HFFc6 (cell line): ENCODE data around the gene ARHGAP32. TPM values are rescaled to one million over a fixed set of nuclear protein-coding genes. Genes with fewer than 3 reads are reported as not detected.

Experiments
- DNase-seq: peaks from one replicate; pipeline ENCODE4 v3.0.0-alpha.2; 2018
- H3K27ac Mint-ChIP-seq: 2 replicates; pipeline ENCODE4 v1.8.0; 2020; ENCODE audit warnings: mild to moderate bottlenecking, mixed read lengths
- H3K27me3 Mint-ChIP-seq: 2 replicates; pipeline ENCODE4 v1.8.0; 2021; ENCODE audit warnings: mild to moderate bottlenecking, moderate library complexity, mixed read lengths; ENCODE audit not compliant: insufficient read depth
- H3K36me3 Mint-ChIP-seq: 2 replicates; pipeline ENCODE4 v1.8.0; 2021; ENCODE audit warnings: low read depth, mixed read lengths
- H3K4me1 Mint-ChIP-seq: 2 replicates; pipeline ENCODE4 v1.8.0; 2020; ENCODE audit warnings: low read depth, mixed read lengths
- H3K4me3 Mint-ChIP-seq: 2 replicates; pipeline ENCODE4 v1.8.0; 2020; ENCODE audit warnings: mild to moderate bottlenecking, moderate library complexity, mixed read lengths
- H3K9me3 Mint-ChIP-seq: 2 replicates; pipeline ENCODE4 v1.8.0; 2020; ENCODE audit warnings: mild to moderate bottlenecking, mixed read lengths
- total RNA-seq, 6 experiments: library from RNA; stranded (reverse); fragmentation: NEBNext Ultra II Directional; extraction: Animal tissue kit (Norgen Biotek cat#: 25700); gene quantifications; 2 replicates in 1 of 6; 3 replicates in 5 of 6; pipeline ENCODE4 v1.2.3, GENCODE V29; 2021
- TF ChIP-seq, protein P1 (sequence below): fragments of 200-600 bp; sonication (generic); IDR thresholded peaks from 2 replicates; pipeline ENCODE4 v1.5.0; 2021; ENCODE audit warnings: antibody characterized with exemption, mild to moderate bottlenecking

The ARHGAP32 gene
- total RNA-seq, 6 experiments from 2014 or later: 7.6 to 8.7 (median 8.0) TPM

DNA sequence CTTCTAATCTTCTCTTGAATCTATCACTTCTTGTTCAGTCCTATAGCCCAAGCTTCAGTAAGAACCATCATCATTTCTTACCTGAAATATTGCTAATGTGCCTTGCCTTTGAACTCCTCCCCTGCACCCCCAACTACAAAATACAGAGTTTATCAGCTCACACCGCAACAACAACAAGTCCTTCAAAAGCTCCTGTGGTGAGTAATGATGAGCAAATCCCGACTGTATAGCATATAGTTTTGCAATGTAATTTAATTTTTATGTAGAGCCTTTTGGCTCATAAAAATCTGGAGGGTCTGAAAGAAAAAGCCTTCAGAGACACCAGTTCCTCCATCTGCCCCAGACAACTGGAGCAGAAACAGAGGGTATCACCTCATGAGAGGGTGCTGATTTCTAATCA, 124.7 kb downstream of the ARHGAP32 start:
- no peaks in the 10 kb centered on the region for H3K9me3 Mint-ChIP-seq
- H3K4me1 Mint-ChIP-seq: peaks cover 8% of the 10 kb centered on the region; the same call in 1 of the 2 replicates
- H3K4me3 Mint-ChIP-seq: no peak overlapping the region
- no peak for DNase-seq
- TF ChIP-seq, protein P1, sequence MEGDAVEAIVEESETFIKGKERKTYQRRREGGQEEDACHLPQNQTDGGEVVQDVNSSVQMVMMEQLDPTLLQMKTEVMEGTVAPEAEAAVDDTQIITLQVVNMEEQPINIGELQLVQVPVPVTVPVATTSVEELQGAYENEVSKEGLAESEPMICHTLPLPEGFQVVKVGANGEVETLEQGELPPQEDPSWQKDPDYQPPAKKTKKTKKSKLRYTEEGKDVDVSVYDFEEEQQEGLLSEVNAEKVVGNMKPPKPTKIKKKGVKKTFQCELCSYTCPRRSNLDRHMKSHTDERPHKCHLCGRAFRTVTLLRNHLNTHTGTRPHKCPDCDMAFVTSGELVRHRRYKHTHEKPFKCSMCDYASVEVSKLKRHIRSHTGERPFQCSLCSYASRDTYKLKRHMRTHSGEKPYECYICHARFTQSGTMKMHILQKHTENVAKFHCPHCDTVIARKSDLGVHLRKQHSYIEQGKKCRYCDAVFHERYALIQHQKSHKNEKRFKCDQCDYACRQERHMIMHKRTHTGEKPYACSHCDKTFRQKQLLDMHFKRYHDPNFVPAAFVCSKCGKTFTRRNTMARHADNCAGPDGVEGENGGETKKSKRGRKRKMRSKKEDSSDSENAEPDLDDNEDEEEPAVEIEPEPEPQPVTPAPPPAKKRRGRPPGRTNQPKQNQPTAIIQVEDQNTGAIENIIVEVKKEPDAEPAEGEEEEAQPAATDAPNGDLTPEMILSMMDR: no peak
- peaks cover 25% of the 10 kb centered on the region for H3K36me3 Mint-ChIP-seq
- no peaks in the 10 kb centered on the region for H3K27me3 Mint-ChIP-seq
- H3K27ac Mint-ChIP-seq: no peak overlapping the region

DNA sequence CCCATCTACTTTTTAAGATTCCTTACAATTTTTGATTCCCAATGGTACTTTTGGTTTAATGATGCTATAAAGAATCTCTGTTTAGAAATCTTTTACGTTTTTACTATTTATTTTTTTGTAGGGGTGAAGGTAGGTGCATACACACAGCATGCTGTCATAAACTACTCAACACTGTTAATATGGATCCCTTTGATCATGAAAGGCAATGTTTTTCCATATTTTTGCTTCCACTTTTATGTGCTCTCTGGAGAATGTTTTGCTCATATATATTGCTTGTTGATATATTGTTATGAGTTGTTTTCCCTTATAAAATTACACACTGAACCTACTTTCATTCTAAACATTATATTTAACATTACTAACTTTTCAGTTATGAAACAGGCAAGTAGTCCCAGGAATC, 125.9 kb downstream of the ARHGAP32 start:
- DNase-seq: no peak
- TF ChIP-seq, protein P1: no peak
- H3K4me1 Mint-ChIP-seq: peaks cover 20% of the 10 kb centered on the region
- H3K4me3 Mint-ChIP-seq: no peak overlapping the region
- H3K9me3 Mint-ChIP-seq: no peaks in the 10 kb centered on the region
- H3K27me3 Mint-ChIP-seq: no peaks in the 10 kb centered on the region
- H3K36me3 Mint-ChIP-seq: peaks cover 25% of the 10 kb centered on the region
- H3K27ac Mint-ChIP-seq: no peak overlapping the region

DNA sequence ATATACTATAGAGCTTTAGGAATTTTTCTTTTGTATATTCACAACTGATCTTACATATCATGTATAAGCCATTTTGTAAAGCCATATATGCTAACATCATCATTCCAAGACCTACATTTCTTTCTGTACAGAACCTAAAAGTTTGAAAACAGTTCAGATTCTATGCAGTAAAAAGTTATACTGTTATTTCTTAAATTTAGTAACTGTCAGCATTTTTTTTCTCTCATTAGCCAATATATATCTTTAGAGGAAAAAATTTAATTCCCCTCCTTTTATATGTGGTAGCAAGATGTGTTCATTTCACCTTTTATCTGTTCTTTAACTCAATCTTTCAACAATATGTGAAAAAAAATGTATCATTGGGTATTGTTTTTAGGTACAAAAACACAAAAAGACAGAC, 129.0 kb downstream of the ARHGAP32 start:
- peaks cover 30% of the 10 kb centered on the region for H3K4me1 Mint-ChIP-seq
- no peaks in the 10 kb centered on the region for H3K27me3 Mint-ChIP-seq
- peaks cover 25% of the 10 kb centered on the region for H3K36me3 Mint-ChIP-seq

DNA sequence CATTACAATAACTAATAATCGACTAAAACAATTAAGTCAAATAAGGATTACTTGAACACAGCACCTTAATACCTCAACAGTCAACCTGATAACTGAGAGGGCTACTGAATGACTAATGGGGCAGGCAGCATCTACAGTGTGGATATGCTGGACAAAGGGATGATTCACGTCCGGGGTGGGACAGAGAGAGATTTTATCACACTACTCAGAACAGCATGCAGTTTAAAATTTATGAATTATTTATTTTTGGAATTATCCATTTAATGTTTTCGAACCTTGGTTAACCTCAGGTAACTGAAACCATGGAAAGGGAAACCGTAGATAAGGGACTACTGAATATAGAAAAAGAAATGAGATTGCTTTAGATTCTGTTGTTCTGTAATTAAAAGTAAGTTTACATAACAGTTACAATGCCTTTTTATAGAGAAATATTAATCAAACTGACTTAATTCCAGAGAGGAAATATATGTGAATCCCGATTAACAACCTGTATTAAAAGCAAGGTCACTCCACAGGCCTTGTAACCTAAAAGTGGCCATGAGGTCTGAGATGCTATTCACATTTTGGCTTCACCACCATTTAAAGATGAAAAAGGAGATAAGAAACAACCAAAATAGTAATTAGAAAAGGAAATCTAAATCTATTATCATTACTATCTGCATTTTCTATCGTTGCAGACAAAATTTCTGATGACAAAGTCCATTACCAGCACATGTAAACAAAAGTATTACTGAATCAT, 130.5 kb downstream of the ARHGAP32 start:
- Mint-ChIP-seq H3K27ac (peak overlapping the region; percentile 68), H3K4me1 (peaks cover 22% of the 10 kb centered on the region), H3K4me3 (peak overlapping the region; percentile 57), H3K9me3 (no peaks in the 10 kb centered on the region), H3K36me3 (peaks cover 25% of the 10 kb centered on the region), H3K27me3 (no peaks in the 10 kb centered on the region)
- TF ChIP-seq, protein P1: no peak
- peak; percentile 79 for DNase-seq

More for the DNA sequence above, 129.0 kb downstream of the ARHGAP32 start:
- no peak for DNase-seq
- H3K27ac Mint-ChIP-seq: no peak overlapping the region
- no peak overlapping the region for H3K4me3 Mint-ChIP-seq
- TF ChIP-seq, protein P1: no peak
- no peaks in the 10 kb centered on the region for H3K9me3 Mint-ChIP-seq

DNA sequence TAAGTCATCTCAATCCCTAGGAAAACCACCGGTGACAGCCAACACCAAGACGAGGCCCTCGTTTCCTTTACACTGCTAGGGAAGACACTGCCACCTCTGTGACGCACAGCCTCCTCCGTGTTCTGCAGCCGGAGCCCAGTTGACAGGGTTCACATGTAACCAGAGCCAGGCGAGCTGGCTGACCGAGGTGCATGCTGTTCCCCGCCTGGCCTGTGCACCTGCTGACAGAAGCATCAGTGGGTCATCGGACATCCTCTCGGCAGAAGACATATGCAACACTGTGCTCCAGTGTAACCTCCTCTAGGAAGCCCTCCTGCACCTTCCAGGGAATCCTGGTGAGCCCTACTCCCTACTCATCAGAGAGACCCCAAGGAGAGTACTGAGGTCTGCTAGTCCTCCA, 135.2 kb downstream of the ARHGAP32 start:
- TF ChIP-seq, protein P1: no peak
- Mint-ChIP-seq H3K4me3 (no peak overlapping the region), H3K36me3 (no peaks in the 10 kb centered on the region; the same call in 1 of the 2 replicates), H3K4me1 (peaks cover 17% of the 10 kb centered on the region), H3K9me3 (no peaks in the 10 kb centered on the region), H3K27me3 (no peaks in the 10 kb centered on the region), H3K27ac (no peak overlapping the region)
- no peak for DNase-seq
